HG03064 (cell line): Measurements from ENCODE around the gene TRPM2.
"Not testable (repeated sequence)": the region's sequence is repeated elsewhere in the genome, so short reads cannot be mapped to it uniquely, and the experiment has no call there.

ENCODE experiments used
- ATAC-seq: cut with Tn5 transposase; IDR thresholded peaks from one replicate; pipeline ENCODE4 v1.9.1; 2021; ENCODE audit warnings: low read depth; ENCODE audit not compliant: unreplicated experiment

TRPM2 gene

GRCh38 chr21:44391345-44392091 lies 38.1 kb downstream of the TRPM2 start:
- no peak for ATAC-seq

GRCh38 chr21:44392185-44392584 lies 38.8 kb downstream of the TRPM2 start:
- ATAC-seq = no peak

GRCh38 chr21:44392916-44393315 lies 39.5 kb downstream of the TRPM2 start:
- no peak for ATAC-seq

- no peak for ATAC-seq
Observed at GRCh38 chr21:44394733-44395132, 41.3 kb downstream of the TRPM2 start.

- no peak for ATAC-seq
Observed at GRCh38 chr21:44395260-44395659, 41.8 kb downstream of the TRPM2 start.

GRCh38 chr21:44396803-44397202 lies 43.4 kb downstream of the TRPM2 start:
- not testable (repeated sequence) for ATAC-seq

GRCh38 chr21:44397431-44398031 lies 44.1 kb downstream of the TRPM2 start:
- no peak for ATAC-seq

- ATAC-seq = no peak
Observed at GRCh38 chr21:44398499-44398898, 45.1 kb downstream of the TRPM2 start.

GRCh38 chr21:44399151-44399954 lies 45.9 kb downstream of the TRPM2 start:
- ATAC-seq = no peak

GRCh38 chr21:44399955-44400790 lies 46.8 kb downstream of the TRPM2 start:
- ATAC-seq = no peak

- no peak for ATAC-seq
Observed at GRCh38 chr21:44400791-44401385, 47.5 kb downstream of the TRPM2 start.

- no peak for ATAC-seq
Observed at GRCh38 chr21:44401386-44402160, 48.2 kb downstream of the TRPM2 start.

GRCh38 chr21:44402323-44403105 lies 49.1 kb downstream of the TRPM2 start:
- no peak for ATAC-seq

- no peak for ATAC-seq
Observed at GRCh38 chr21:44403106-44404020, 49.9 kb downstream of the TRPM2 start.

- not testable (repeated sequence) for ATAC-seq
Observed at GRCh38 chr21:44404482-44404881, 51.1 kb downstream of the TRPM2 start.

GRCh38 chr21:44405091-44405947 lies 51.9 kb downstream of the TRPM2 start:
- no peak for ATAC-seq
